ENCODE results near the gene EGLN3. TPM values are rescaled to one million over a fixed set of nuclear protein-coding genes. Genes with fewer than 3 reads are reported as not detected.

EGLN3 gene
- total RNA-seq, 4 donors from 2014 or later, result 3.1 to 19.2 (median 4.7) TPM

DNA sequence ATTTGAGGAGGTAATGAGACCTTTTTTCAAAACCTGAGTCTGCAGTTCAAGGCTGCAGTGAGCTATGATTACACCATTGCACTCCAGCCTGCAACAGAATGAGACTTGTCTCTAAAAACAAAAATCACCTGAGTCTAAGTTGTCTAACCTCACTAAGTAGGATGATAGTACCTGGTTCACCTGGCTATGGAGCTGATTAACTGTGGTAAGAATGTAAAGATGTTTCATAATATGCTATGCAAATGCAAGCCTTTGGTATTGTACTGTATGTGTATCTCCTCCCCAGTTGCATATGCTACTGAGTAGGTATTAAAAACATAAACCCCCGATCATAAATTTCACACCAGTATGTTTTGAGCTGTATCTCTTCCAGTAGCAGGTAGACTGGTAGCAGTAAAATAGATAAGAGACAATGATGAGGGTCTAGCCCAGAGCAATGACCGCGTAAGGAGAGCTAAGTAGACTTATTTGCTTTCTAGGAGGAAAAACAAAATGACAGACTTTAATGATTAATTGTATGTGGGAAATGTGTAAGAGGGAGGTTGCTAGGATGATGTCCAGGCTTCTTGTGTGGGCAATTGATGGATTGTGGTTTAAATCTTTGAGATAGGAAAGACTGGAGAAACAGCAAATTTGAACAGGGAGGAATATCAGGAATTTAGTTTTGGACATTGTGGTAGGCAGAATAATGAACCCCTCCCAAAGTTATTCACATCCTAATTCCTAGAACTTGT lies 41.6 kb upstream of the EGLN3 start:
- DNase-seq (ENCODE audit: low spot score), result no peak
- ATAC-seq (ENCODE audit: low FRiP score), result no peak
- TF ChIP-seq, protein P1, sequence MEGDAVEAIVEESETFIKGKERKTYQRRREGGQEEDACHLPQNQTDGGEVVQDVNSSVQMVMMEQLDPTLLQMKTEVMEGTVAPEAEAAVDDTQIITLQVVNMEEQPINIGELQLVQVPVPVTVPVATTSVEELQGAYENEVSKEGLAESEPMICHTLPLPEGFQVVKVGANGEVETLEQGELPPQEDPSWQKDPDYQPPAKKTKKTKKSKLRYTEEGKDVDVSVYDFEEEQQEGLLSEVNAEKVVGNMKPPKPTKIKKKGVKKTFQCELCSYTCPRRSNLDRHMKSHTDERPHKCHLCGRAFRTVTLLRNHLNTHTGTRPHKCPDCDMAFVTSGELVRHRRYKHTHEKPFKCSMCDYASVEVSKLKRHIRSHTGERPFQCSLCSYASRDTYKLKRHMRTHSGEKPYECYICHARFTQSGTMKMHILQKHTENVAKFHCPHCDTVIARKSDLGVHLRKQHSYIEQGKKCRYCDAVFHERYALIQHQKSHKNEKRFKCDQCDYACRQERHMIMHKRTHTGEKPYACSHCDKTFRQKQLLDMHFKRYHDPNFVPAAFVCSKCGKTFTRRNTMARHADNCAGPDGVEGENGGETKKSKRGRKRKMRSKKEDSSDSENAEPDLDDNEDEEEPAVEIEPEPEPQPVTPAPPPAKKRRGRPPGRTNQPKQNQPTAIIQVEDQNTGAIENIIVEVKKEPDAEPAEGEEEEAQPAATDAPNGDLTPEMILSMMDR (IDR thresholded peaks at IDR 0.05), result no peak

DNA sequence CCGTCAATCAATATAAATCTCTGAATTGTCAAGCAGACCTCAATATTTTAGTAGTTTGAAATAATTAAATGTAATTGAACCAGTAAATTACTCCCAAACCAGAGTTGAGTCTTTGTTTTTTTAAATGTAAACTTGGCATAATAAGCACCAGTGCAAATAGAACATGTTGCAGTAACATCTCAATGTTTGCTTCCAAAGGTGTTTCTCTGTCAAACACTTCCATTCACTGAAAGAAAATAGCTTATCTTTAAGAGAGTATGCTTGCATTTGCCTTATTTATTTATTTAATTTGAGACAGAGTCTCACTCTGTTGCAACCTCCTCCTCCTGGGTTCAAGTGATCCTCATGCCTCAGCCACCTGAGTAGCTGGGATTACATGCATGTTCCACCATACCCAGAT lies 39.9 kb upstream of the EGLN3 start:
- ATAC-seq (ENCODE audit: low FRiP score), result no peak
- TF ChIP-seq, protein P1 (IDR thresholded peaks at IDR 0.05), result no peak

DNA sequence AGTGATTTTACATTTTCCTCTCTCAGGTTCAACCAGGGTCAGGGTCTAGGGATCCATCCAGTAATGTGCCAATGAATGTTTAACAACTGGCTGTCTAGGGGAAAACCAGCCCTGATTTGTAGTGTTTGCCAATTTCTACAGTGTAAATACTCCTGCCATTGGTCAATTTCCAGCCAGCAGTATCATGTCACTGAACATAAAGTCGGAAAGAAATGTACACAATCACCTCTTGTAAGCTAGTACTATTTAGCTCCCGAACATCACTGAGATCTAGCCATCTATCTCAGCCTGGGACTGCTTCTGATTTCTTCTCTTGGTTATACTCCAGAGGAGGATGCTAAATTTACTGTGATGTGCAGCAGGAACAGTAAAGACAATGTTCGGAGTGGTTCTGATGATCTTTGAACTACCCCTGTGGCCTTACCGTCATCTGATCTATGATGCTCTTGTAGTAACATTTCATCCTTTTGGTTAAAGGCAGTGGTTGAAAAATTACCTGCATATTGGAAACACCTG lies 36.7 kb upstream of the EGLN3 start:
- ATAC-seq (ENCODE audit: low FRiP score) (no peak), DNase-seq (ENCODE audit: low spot score) (no peak)
- TF ChIP-seq, protein P1 (IDR thresholded peaks at IDR 0.05), result no peak

More for the DNA sequence above, 39.9 kb upstream of the EGLN3 start:
- no peak for DNase-seq (ENCODE audit: low spot score)

DNA sequence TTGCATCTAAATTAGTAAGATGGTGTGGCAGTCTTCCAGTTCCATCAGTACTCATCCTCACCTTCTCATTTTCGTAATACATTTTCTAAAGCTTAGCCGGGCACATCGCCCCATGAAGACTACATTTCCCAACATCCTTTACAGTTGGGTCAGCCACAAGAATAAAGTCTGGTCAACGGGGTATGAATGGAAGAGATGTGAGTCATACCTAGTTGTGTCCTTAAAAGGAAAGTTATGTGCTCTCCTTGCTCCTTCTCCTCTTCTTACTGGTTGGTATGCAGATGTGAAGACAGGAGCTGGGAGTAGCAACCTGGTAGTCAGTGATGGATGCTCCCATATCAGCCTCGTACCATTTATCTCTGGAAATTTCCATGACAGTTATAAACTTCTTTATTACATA lies 35.9 kb upstream of the EGLN3 start:
- peak; percentile 94 for ATAC-seq (ENCODE audit: low FRiP score)
- TF ChIP-seq, protein P1 (IDR thresholded peaks at IDR 0.05), result no peak
- DNase-seq (ENCODE audit: low spot score), result no peak

DNA sequence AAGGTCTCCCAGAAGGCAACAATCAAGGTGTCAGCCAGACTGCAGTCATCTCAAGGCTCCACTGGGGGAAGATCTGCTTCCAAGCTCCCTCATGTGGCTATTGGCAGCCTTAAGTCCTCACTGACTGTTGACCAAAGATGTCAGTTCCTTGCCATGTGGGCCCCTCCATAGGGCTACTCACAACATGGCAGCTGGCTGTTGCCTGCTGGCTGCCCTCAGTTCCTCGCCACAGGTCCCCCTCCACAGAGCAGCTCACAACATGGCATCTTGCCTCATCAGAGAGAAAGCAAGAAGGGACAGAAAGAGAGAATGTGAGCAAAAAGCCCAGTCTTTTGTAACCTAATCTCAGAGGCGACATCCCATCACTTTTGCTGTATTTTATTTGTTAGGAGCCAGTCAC lies 34.4 kb upstream of the EGLN3 start:
- DNase-seq (ENCODE audit: low spot score) (no peak), ATAC-seq (ENCODE audit: low FRiP score) (no peak)
- TF ChIP-seq, protein P1 (IDR thresholded peaks at IDR 0.05), result no peak

DNA sequence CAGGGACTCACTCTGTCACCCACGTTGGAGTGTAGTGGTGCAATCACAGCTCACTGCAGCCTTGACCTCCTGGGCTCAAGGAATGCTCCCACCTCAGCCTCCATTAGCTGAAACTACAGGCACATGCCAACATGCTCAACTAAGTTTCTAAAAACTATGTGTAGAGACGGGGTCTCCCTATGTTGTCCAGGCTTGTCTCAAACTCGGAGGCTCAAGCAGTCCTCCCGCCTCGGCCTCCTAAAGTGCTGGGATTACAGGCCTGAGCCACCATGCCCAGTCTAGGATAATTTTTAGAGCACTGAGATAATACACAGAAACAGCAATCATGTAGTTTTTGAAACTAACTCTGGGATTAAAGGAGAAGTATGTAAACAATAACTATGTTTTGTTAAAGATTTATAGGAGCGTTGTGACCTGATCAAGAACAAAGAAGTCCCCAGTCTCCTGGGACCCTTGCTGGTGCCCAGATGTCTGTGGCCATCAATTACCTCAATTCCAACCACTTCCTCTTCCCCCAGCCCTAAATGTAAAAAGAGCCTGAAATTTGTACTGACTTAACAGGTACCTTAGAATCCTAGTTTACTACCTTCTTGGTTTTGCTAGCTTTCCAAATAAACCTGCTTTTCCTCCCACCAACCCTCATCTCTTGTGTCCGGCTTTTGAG lies 28.9 kb upstream of the EGLN3 start:
- TF ChIP-seq, protein P1 (IDR thresholded peaks at IDR 0.05), result no peak
- no peak for ATAC-seq (ENCODE audit: low FRiP score)
- DNase-seq (ENCODE audit: low spot score), result no peak

Measured in omental fat pad (tissue), 4 donors.